T-helper 1 cell treated with Interleukin-12 subunit alpha and Interleukin-12 subunit beta and Interleukin-4 antibody, amounts not matched to agents 30 μg/mL and 1 μg/mL, for 36 hours (primary cell): ENCODE data around the gene SMC6.

ENCODE experiments used
- H3K27ac Mint-ChIP-seq: one replicate; pipeline ENCODE4 v1.8.0; 2021; ENCODE audit warnings: mild to moderate bottlenecking, mixed read lengths
- H3K27me3 Mint-ChIP-seq: one replicate; pipeline ENCODE4 v1.8.0; 2021; ENCODE audit warnings: low read depth, mixed read lengths
- H3K36me3 Mint-ChIP-seq: one replicate; pipeline ENCODE4 v1.8.0; 2021; ENCODE audit warnings: low read depth, mixed read lengths
- H3K4me1 Mint-ChIP-seq: one replicate; pipeline ENCODE4 v1.8.0; 2021; ENCODE audit warnings: low read depth, mixed read lengths
- H3K4me3 Mint-ChIP-seq: one replicate; pipeline ENCODE4 v1.8.0; 2021; ENCODE audit warnings: mild to moderate bottlenecking, moderate library complexity, mixed read lengths
- H3K9me3 Mint-ChIP-seq: one replicate; pipeline ENCODE4 v1.8.0; 2021; ENCODE audit warnings: mixed read lengths

SMC6 gene

GRCh38 chr2:17637131-17637906 is 116.3 kb downstream of the SMC6 start:
- Mint-ChIP-seq H3K27ac (no peak overlapping the region), H3K9me3 (no peaks in the 10 kb centered on the region), H3K4me1 (no peaks in the 10 kb centered on the region), H3K4me3 (no peak overlapping the region), H3K27me3 (no peaks in the 10 kb centered on the region), H3K36me3 (no peaks in the 10 kb centered on the region)

GRCh38 chr2:17636257-17636656 is 117.4 kb downstream of the SMC6 start:
- Mint-ChIP-seq H3K4me1 (no peaks in the 10 kb centered on the region), H3K27me3 (no peaks in the 10 kb centered on the region), H3K4me3 (no peak overlapping the region), H3K9me3 (no peaks in the 10 kb centered on the region), H3K27ac (no peak overlapping the region), H3K36me3 (no peaks in the 10 kb centered on the region)

- Mint-ChIP-seq H3K36me3 (no peaks in the 10 kb centered on the region), H3K4me3 (no peak overlapping the region), H3K27ac (no peak overlapping the region), H3K9me3 (no peaks in the 10 kb centered on the region), H3K4me1 (no peaks in the 10 kb centered on the region), H3K27me3 (no peaks in the 10 kb centered on the region)
These were observed 118.6 kb downstream of the SMC6 start for GRCh38 chr2:17634997-17635396.

- H3K27me3 Mint-ChIP-seq: no peaks in the 10 kb centered on the region
- H3K4me1 Mint-ChIP-seq: no peaks in the 10 kb centered on the region
- H3K36me3 Mint-ChIP-seq: no peaks in the 10 kb centered on the region
- H3K9me3 Mint-ChIP-seq: no peaks in the 10 kb centered on the region
- no peak overlapping the region for H3K4me3 Mint-ChIP-seq
- H3K27ac Mint-ChIP-seq: no peak overlapping the region
These were observed 123.5 kb downstream of the SMC6 start for GRCh38 chr2:17630089-17630488.

- Mint-ChIP-seq H3K9me3 (no peaks in the 10 kb centered on the region), H3K36me3 (no peaks in the 10 kb centered on the region), H3K27me3 (no peaks in the 10 kb centered on the region), H3K4me1 (no peaks in the 10 kb centered on the region), H3K27ac (no peak overlapping the region), H3K4me3 (no peak overlapping the region)
These were observed 125.0 kb downstream of the SMC6 start for GRCh38 chr2:17628349-17629261.

GRCh38 chr2:17627434-17627833 is 126.2 kb downstream of the SMC6 start:
- Mint-ChIP-seq H3K4me3 (no peak overlapping the region), H3K36me3 (no peaks in the 10 kb centered on the region), H3K9me3 (no peaks in the 10 kb centered on the region), H3K4me1 (no peaks in the 10 kb centered on the region), H3K27ac (no peak overlapping the region), H3K27me3 (no peaks in the 10 kb centered on the region)

GRCh38 chr2:17626986-17627385 is 126.6 kb downstream of the SMC6 start:
- H3K9me3 Mint-ChIP-seq: no peaks in the 10 kb centered on the region
- H3K4me1 Mint-ChIP-seq: no peaks in the 10 kb centered on the region
- H3K27me3 Mint-ChIP-seq: no peaks in the 10 kb centered on the region
- H3K36me3 Mint-ChIP-seq: no peaks in the 10 kb centered on the region
- H3K27ac Mint-ChIP-seq: no peak overlapping the region
- no peak overlapping the region for H3K4me3 Mint-ChIP-seq

- no peaks in the 10 kb centered on the region for H3K9me3 Mint-ChIP-seq
- no peaks in the 10 kb centered on the region for H3K4me1 Mint-ChIP-seq
- peaks cover 5% of the 10 kb centered on the region for H3K27me3 Mint-ChIP-seq
- no peaks in the 10 kb centered on the region for H3K36me3 Mint-ChIP-seq
- no peak overlapping the region for H3K27ac Mint-ChIP-seq
- no peak overlapping the region for H3K4me3 Mint-ChIP-seq
These were observed 128.2 kb downstream of the SMC6 start for GRCh38 chr2:17625446-17625845.

- H3K9me3 Mint-ChIP-seq: no peaks in the 10 kb centered on the region
- H3K27me3 Mint-ChIP-seq: peaks cover 6% of the 10 kb centered on the region
- H3K4me3 Mint-ChIP-seq: no peak overlapping the region
- H3K36me3 Mint-ChIP-seq: no peaks in the 10 kb centered on the region
- H3K4me1 Mint-ChIP-seq: no peaks in the 10 kb centered on the region
- H3K27ac Mint-ChIP-seq: no peak overlapping the region
These were observed 131.8 kb downstream of the SMC6 start for GRCh38 chr2:17621781-17622180.

GRCh38 chr2:17620841-17621240 is 132.8 kb downstream of the SMC6 start:
- Mint-ChIP-seq H3K9me3 (no peaks in the 10 kb centered on the region), H3K27me3 (peaks cover 6% of the 10 kb centered on the region), H3K4me3 (no peak overlapping the region), H3K36me3 (no peaks in the 10 kb centered on the region), H3K4me1 (no peaks in the 10 kb centered on the region), H3K27ac (no peak overlapping the region)

GRCh38 chr2:17620280-17620679 is 133.3 kb downstream of the SMC6 start:
- Mint-ChIP-seq H3K4me3 (no peak overlapping the region), H3K4me1 (no peaks in the 10 kb centered on the region), H3K27me3 (peaks cover 6% of the 10 kb centered on the region), H3K9me3 (no peaks in the 10 kb centered on the region), H3K36me3 (no peaks in the 10 kb centered on the region), H3K27ac (no peak overlapping the region)

- Mint-ChIP-seq H3K4me3 (no peak overlapping the region), H3K4me1 (no peaks in the 10 kb centered on the region), H3K36me3 (no peaks in the 10 kb centered on the region), H3K9me3 (no peaks in the 10 kb centered on the region), H3K27me3 (peaks cover 6% of the 10 kb centered on the region), H3K27ac (no peak overlapping the region)
These were observed 135.7 kb downstream of the SMC6 start for GRCh38 chr2:17617955-17618354.

- H3K4me1 Mint-ChIP-seq: no peaks in the 10 kb centered on the region
- H3K4me3 Mint-ChIP-seq: no peak overlapping the region
- peaks cover 6% of the 10 kb centered on the region for H3K27me3 Mint-ChIP-seq
- no peaks in the 10 kb centered on the region for H3K36me3 Mint-ChIP-seq
- no peak overlapping the region for H3K27ac Mint-ChIP-seq
- no peaks in the 10 kb centered on the region for H3K9me3 Mint-ChIP-seq
These were observed 136.1 kb downstream of the SMC6 start for GRCh38 chr2:17617516-17617915.

GRCh38 chr2:17616405-17616804 is 137.2 kb downstream of the SMC6 start:
- Mint-ChIP-seq H3K27me3 (peaks cover 6% of the 10 kb centered on the region), H3K27ac (no peak overlapping the region), H3K4me3 (no peak overlapping the region), H3K36me3 (no peaks in the 10 kb centered on the region), H3K9me3 (no peaks in the 10 kb centered on the region), H3K4me1 (no peaks in the 10 kb centered on the region)

- no peaks in the 10 kb centered on the region for H3K36me3 Mint-ChIP-seq
- H3K27me3 Mint-ChIP-seq: peaks cover 4% of the 10 kb centered on the region
- no peaks in the 10 kb centered on the region for H3K9me3 Mint-ChIP-seq
- no peak overlapping the region for H3K27ac Mint-ChIP-seq
- no peaks in the 10 kb centered on the region for H3K4me1 Mint-ChIP-seq
- no peak overlapping the region for H3K4me3 Mint-ChIP-seq
These were observed 137.8 kb downstream of the SMC6 start for GRCh38 chr2:17615728-17616351.
